Effector memory CD4-positive, alpha-beta T cell (primary cell): ENCODE data around the gene BTN3A1.
"Not testable (repeated sequence)": the region's sequence is repeated elsewhere in the genome, so short reads cannot be mapped to it uniquely, and the experiment has no call there.

Experiments used
- DNase-seq, 3 donors: peaks; one replicate each; pipeline ENCODE4 v3.0.0-alpha.2; 2020
- H3K27ac ChIP-seq: 2 replicates; pipeline ENCODE4 v1.7.0; 2013; ENCODE audit warnings: mild to moderate bottlenecking, low read length, moderate library complexity; ENCODE audit not compliant: insufficient read depth, poor library complexity, severe bottlenecking
- H3K27me3 ChIP-seq: replicated peaks from 2 replicates; pipeline ENCODE4 v1.7.0; 2013; ENCODE audit warnings: mild to moderate bottlenecking, low read length; ENCODE audit not compliant: insufficient read depth, control insufficient read depth, poor library complexity, severe bottlenecking
- H3K36me3 ChIP-seq: 2 replicates; pipeline ENCODE4 v1.7.0; 2013; ENCODE audit warnings: mild to moderate bottlenecking, low read length, moderate library complexity; ENCODE audit not compliant: control insufficient read depth, insufficient read depth
- H3K4me1 ChIP-seq: 2 replicates; pipeline ENCODE4 v1.7.0; 2013; ENCODE audit warnings: low read length, mild to moderate bottlenecking; ENCODE audit not compliant: control insufficient read depth, insufficient read depth, poor library complexity, severe bottlenecking
- H3K4me3 ChIP-seq: 2 replicates; pipeline ENCODE4 v1.7.0; 2013; ENCODE audit warnings: low read length, low read depth, mild to moderate bottlenecking; ENCODE audit not compliant: insufficient read depth, poor library complexity, severe bottlenecking
- H3K9me3 ChIP-seq: 2 replicates; pipeline ENCODE4 v1.7.0; 2013; ENCODE audit warnings: mild to moderate bottlenecking, low read length, moderate library complexity; ENCODE audit not compliant: control insufficient read depth

Gene BTN3A1

DNA sequence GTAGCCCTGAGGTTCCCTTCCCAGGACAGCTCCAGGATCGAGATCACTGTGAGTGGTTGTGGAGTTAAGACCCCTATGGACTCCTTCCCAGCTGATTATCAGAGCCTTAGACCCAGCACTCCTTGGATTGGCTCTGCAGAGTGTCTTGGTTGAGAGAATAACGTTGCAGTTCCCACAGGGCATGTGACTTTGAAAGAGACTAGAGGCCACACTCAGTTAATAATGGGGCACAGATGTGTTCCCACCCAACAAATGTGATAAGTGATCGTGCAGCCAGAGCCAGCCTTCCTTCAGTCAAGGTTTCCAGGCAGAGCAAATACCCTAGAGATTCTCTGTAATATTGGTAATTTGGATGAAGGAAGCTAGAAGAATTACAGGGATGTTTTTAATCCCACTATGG lies 24.4 kb upstream of the BTN3A1 start:
- Histone ChIP-seq H3K27me3 (no peaks in the 10 kb centered on the region), H3K4me3 (no peak overlapping the region), H3K36me3 (peaks cover 38% of the 10 kb centered on the region), H3K4me1 (no peaks in the 10 kb centered on the region), H3K9me3 (no peaks in the 10 kb centered on the region), H3K27ac (no peak overlapping the region)
- no peak for DNase-seq

DNA sequence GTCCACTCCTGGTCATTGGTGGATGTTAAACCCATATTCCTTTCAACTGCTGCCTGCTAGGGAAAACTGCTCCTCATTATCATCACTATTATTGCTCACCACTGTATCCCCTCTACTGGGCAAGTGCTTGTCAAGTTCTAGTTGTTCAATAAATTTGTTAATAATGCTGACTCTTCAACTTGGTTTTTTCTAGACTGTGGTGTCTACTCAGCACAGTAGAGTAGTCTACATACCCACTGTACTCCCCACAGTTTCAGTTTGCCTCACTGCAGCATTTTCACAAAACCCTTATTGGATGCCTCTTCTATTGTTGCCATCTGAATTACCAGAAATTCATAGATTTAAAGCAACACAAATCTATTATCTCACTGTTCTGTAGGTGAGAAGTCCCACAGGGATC lies 23.9 kb upstream of the BTN3A1 start:
- not testable (repeated sequence) for DNase-seq, H3K27me3 ChIP-seq, H3K9me3 ChIP-seq, H3K27ac ChIP-seq, H3K4me3 ChIP-seq, H3K4me1 ChIP-seq
- H3K36me3 ChIP-seq = peaks cover 34% of the 10 kb centered on the region

DNA sequence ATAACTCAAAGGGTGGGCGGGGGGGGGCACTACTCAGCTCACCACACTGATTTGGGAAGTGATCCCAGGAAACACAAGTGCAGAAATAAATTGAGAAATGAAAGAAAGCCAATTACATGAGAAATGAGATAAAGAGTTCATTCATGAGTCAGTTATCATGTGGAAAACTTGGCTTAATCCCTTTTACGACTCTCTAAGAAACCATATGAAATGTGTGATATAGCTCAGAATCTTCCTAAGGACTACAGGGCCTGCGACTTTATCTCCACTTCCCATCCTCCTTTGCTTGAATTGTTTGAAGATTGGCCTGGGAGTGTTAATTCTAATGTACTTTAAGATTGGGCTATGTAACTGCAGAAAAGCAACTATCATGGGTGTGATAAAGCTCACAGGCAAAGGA lies 22.8 kb upstream of the BTN3A1 start:
- Histone ChIP-seq H3K36me3 (peaks cover 23% of the 10 kb centered on the region), H3K27me3 (no peaks in the 10 kb centered on the region), H3K9me3 (no peaks in the 10 kb centered on the region), H3K4me1 (no peaks in the 10 kb centered on the region), H3K27ac (no peak overlapping the region), H3K4me3 (no peak overlapping the region)
- no peak for DNase-seq

DNA sequence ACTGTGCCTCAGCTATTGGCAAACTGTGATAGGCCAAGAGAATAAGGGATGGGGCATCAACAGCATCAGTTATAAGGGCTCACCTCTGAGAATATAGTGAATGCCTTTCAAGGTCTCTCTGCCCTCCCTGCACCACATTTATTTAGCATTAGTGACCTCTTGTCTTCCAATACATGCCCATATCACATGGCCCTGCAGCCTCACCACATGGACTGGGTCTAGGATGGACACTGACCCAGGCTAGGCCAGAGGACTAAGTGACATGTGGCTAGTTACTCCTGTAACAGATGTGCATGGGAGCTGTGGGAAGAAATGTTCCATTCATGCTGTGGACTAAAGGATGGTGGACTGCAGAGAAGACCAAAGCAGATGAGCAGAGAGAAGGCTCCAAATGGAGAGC lies 22.3 kb upstream of the BTN3A1 start:
- no peak for DNase-seq
- no peaks in the 10 kb centered on the region for H3K4me1 ChIP-seq
- H3K36me3 ChIP-seq = peaks cover 19% of the 10 kb centered on the region
- H3K27me3 ChIP-seq = no peaks in the 10 kb centered on the region
- no peak overlapping the region for H3K27ac ChIP-seq
- no peaks in the 10 kb centered on the region for H3K9me3 ChIP-seq
- no peak overlapping the region for H3K4me3 ChIP-seq

GRCh38 chr6:26380256-26380655 lies 21.8 kb upstream of the BTN3A1 start:
- Histone ChIP-seq H3K27ac (no peak overlapping the region), H3K27me3 (no peaks in the 10 kb centered on the region), H3K4me3 (no peak overlapping the region), H3K4me1 (no peaks in the 10 kb centered on the region), H3K9me3 (no peaks in the 10 kb centered on the region), H3K36me3 (peaks cover 14% of the 10 kb centered on the region)
- no peak for DNase-seq

DNA sequence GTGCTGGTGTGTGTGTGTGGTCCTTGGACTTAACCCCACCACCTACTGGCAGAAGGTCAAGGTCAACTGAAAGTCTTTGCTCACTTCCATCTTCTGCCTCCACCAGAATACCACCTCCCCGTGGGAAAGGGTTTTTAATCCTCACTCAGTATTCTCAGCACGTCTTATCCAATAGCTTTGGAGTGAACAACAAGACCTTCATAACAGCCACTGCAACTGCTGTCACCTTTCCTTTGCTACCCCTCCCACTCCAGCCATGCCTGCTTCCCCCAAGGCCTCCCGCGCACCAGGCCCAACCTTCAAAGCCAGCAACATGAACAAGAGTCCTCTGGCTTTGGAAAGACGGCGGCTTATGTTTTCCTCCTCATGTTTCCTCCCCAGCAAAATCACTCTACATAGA lies 20.0 kb upstream of the BTN3A1 start:
- Histone ChIP-seq H3K9me3 (no peaks in the 10 kb centered on the region), H3K27me3 (no peaks in the 10 kb centered on the region), H3K27ac (no peak overlapping the region), H3K4me1 (no peaks in the 10 kb centered on the region), H3K36me3 (no peaks in the 10 kb centered on the region), H3K4me3 (no peak overlapping the region)
- no peak for DNase-seq

DNA sequence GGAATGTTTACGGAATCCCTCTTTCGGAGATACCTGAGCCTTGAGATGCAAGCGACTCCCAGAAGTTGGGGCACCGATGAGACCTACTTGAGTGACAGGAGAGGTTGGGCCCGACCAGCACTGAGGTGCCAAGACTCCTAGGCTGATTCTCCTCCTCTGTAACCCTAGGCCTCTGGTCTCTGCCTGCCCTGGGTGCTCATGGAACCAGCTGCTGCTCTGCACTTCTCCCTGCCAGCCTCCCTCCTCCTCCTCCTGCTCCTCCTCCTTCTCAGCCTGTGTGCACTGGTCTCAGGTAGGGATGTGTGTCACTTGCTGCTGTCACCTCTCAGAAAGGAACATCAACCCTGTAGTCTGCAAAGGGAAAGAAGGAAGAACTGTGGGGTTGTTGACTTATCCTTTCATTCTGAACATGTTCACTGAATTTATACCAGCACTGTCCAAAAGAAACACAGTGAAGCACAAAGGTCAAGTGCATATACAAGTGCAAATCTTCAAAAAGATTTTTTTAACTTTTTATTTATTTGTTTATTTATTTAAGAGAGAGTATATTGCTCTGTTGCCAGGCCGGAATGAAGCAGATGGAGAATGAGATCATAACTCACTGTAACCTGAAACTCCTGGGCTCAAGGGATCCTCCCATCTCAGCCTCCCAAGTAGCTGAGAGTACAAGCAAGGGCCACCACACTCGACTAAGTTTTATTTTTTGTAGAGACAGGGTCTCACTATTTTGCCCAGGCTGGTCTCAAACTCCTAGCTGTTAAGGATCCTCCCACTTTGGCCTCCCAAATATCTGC lies 18.3 kb upstream of the BTN3A1 start:
- DNase-seq = peak in 1 of 3 donors; percentile 7
- Histone ChIP-seq H3K36me3 (no peaks in the 10 kb centered on the region), H3K27ac (peak overlapping the region; percentile 84)

GRCh38 chr6:26385734-26386125 lies 16.3 kb upstream of the BTN3A1 start:
- DNase-seq = no peak
- H3K4me3 ChIP-seq = no peak overlapping the region
- no peaks in the 10 kb centered on the region for H3K4me1 ChIP-seq
- no peak overlapping the region for H3K27ac ChIP-seq
- H3K27me3 ChIP-seq = no peaks in the 10 kb centered on the region
- H3K36me3 ChIP-seq = no peaks in the 10 kb centered on the region
- no peaks in the 10 kb centered on the region for H3K9me3 ChIP-seq

More for the DNA sequence above, 18.3 kb upstream of the BTN3A1 start:
- Histone ChIP-seq H3K27me3 (no peaks in the 10 kb centered on the region), H3K9me3 (no peaks in the 10 kb centered on the region), H3K4me3 (peak overlapping the region; percentile 77), H3K4me1 (no peaks in the 10 kb centered on the region)

- Histone ChIP-seq H3K27ac (no peak overlapping the region), H3K9me3 (no peaks in the 10 kb centered on the region), H3K36me3 (no peaks in the 10 kb centered on the region), H3K4me1 (no peaks in the 10 kb centered on the region), H3K4me3 (no peak overlapping the region), H3K27me3 (no peaks in the 10 kb centered on the region)
- DNase-seq = no peak
Observed at GRCh38 chr6:26387565-26387964, 14.5 kb upstream of the BTN3A1 start.

- H3K36me3 ChIP-seq = no peaks in the 10 kb centered on the region
- DNase-seq = no peak
- no peaks in the 10 kb centered on the region for H3K4me1 ChIP-seq
- H3K27ac ChIP-seq = no peak overlapping the region
- no peaks in the 10 kb centered on the region for H3K9me3 ChIP-seq
- H3K4me3 ChIP-seq = no peak overlapping the region
- H3K27me3 ChIP-seq = no peaks in the 10 kb centered on the region
Observed at GRCh38 chr6:26388014-26388413, 14.1 kb upstream of the BTN3A1 start.
